SK-N-SH treated with all-trans-retinoic acid at 6 μM for 48 hours (cell line): Measurements from ENCODE around the gene FAM222B.

Experiments
- ATAC-seq: fragments of 200-7000 bp; cut with Tn5 transposase; 3 replicates; pipeline ENCODE4 v1.9.1; 2020; ENCODE audit warnings: mild to moderate bottlenecking, moderate library complexity
- ARNTL ChIP-seq: fragments of 450-650 bp; formaldehyde crosslinking; IDR thresholded peaks from 2 replicates; pipeline ENCODE4 v1.5.0; 2020; ENCODE audit warnings: low read depth, mild to moderate bottlenecking, moderate library complexity, borderline replicate concordance
- BACH2 ChIP-seq: fragments of 250-450 bp; sonication (Bioruptor Pico); IDR thresholded peaks from 2 replicates; pipeline ENCODE4 v1.9.0; 2021; ENCODE audit warnings: mild to moderate bottlenecking, borderline replicate concordance
- CREB5 ChIP-seq: fragments of 250-450 bp; sonication (Bioruptor Pico); IDR thresholded peaks from 2 replicates; pipeline ENCODE4 v1.5.1; 2020; ENCODE audit warnings: low read depth, mild to moderate bottlenecking, moderate library complexity
- CSDC2 ChIP-seq: fragments of 250-450 bp; sonication (Bioruptor Pico); IDR thresholded peaks from 2 replicates; pipeline ENCODE4 v1.5.0; 2020; ENCODE audit warnings: mild to moderate bottlenecking, moderate library complexity
- ESRRG ChIP-seq: fragments of 250-450 bp; sonication (Bioruptor Pico); IDR thresholded peaks from 2 replicates; pipeline ENCODE4 v1.6.1; 2021; ENCODE audit warnings: mild to moderate bottlenecking
- GLIS3 ChIP-seq: fragments of 250-450 bp; sonication (Bioruptor Pico); IDR thresholded peaks from 2 replicates; pipeline ENCODE4 v1.5.0; 2020; ENCODE audit warnings: mild to moderate bottlenecking, moderate library complexity
- ISL1 ChIP-seq: fragments of 250-450 bp; sonication (Bioruptor Pico); IDR thresholded peaks from 2 replicates; pipeline ENCODE4 v2.1.2; 2022; ENCODE audit warnings: mild to moderate bottlenecking, moderate library complexity
- OSR1 ChIP-seq: fragments of 250-450 bp; sonication (Bioruptor Pico); IDR thresholded peaks from 2 replicates; pipeline ENCODE4 v1.8.0; 2022; ENCODE audit warnings: moderate library complexity, mild to moderate bottlenecking, inconsistent platforms
- PATZ1 ChIP-seq: fragments of 250-450 bp; sonication (Bioruptor Pico); IDR thresholded peaks from 2 replicates; pipeline ENCODE4 v1.8.0; 2020; ENCODE audit warnings: mild to moderate bottlenecking, moderate library complexity, borderline replicate concordance
- RARB ChIP-seq: fragments of 250-450 bp; sonication (Bioruptor Pico); IDR thresholded peaks from 2 replicates; pipeline ENCODE4 v1.8.0; 2021; ENCODE audit warnings: mild to moderate bottlenecking, moderate library complexity
- SNAI2 ChIP-seq: fragments of 250-450 bp; sonication (Bioruptor Pico); IDR thresholded peaks from 2 replicates; pipeline ENCODE4 v1.5.0; 2020; ENCODE audit warnings: mild to moderate bottlenecking, moderate library complexity
- TCF4 ChIP-seq: fragments of 250-450 bp; sonication (Bioruptor Pico); IDR thresholded peaks from 2 replicates; pipeline ENCODE4 v1.8.0; 2021; ENCODE audit warnings: mild to moderate bottlenecking, moderate library complexity, borderline replicate concordance
- TOX ChIP-seq: fragments of 250-450 bp; sonication (Bioruptor Pico); IDR thresholded peaks from 2 replicates; pipeline ENCODE4 v1.8.0; 2021; ENCODE audit warnings: mild to moderate bottlenecking, moderate library complexity, borderline replicate concordance
- ZC3H10 ChIP-seq: fragments of 250-450 bp; sonication (Bioruptor Pico); IDR thresholded peaks from 2 replicates; pipeline ENCODE4 v1.5.1; 2021; ENCODE audit warnings: mild to moderate bottlenecking, moderate library complexity
- ZFP3 ChIP-seq: fragments of 250-450 bp; sonication (Bioruptor Pico); IDR thresholded peaks from 2 replicates; pipeline ENCODE4 v1.5.0; 2020; ENCODE audit warnings: mild to moderate bottlenecking, moderate library complexity
- ZNF565 ChIP-seq: fragments of 450-650 bp; formaldehyde crosslinking; conservative IDR thresholded peaks from 2 replicates; pipeline ENCODE4 v1.5.0; 2020; ENCODE audit warnings: low read depth, mild to moderate bottlenecking, moderate library complexity
- ZNF70 ChIP-seq: fragments of 450-650 bp; formaldehyde crosslinking; IDR thresholded peaks from 2 replicates; pipeline ENCODE4 v1.5.0; 2020; ENCODE audit warnings: mild to moderate bottlenecking, moderate library complexity
- ZNF8 ChIP-seq: fragments of 450-650 bp; formaldehyde crosslinking; IDR thresholded peaks from 2 replicates; pipeline ENCODE4 v1.5.0; 2020; ENCODE audit warnings: mild to moderate bottlenecking, moderate library complexity
- TF ChIP-seq, protein P1 (sequence below): fragments of 250-450 bp; sonication (Bioruptor Pico); IDR thresholded peaks from 2 replicates; pipeline ENCODE4 v1.5.0; 2020; ENCODE audit warnings: mild to moderate bottlenecking, moderate library complexity
- TF ChIP-seq, protein P2 (sequence below): fragments of 250-450 bp; sonication (Bioruptor Pico); IDR thresholded peaks from 2 replicates; pipeline ENCODE4 v1.8.0; 2021; ENCODE audit warnings: low read depth, mild to moderate bottlenecking, moderate library complexity, borderline replicate concordance

Gene FAM222B

GRCh38 chr17:28887871-28888471, 45.4 kb upstream of the FAM222B start (continued):
- TF ChIP-seq, protein P1, sequence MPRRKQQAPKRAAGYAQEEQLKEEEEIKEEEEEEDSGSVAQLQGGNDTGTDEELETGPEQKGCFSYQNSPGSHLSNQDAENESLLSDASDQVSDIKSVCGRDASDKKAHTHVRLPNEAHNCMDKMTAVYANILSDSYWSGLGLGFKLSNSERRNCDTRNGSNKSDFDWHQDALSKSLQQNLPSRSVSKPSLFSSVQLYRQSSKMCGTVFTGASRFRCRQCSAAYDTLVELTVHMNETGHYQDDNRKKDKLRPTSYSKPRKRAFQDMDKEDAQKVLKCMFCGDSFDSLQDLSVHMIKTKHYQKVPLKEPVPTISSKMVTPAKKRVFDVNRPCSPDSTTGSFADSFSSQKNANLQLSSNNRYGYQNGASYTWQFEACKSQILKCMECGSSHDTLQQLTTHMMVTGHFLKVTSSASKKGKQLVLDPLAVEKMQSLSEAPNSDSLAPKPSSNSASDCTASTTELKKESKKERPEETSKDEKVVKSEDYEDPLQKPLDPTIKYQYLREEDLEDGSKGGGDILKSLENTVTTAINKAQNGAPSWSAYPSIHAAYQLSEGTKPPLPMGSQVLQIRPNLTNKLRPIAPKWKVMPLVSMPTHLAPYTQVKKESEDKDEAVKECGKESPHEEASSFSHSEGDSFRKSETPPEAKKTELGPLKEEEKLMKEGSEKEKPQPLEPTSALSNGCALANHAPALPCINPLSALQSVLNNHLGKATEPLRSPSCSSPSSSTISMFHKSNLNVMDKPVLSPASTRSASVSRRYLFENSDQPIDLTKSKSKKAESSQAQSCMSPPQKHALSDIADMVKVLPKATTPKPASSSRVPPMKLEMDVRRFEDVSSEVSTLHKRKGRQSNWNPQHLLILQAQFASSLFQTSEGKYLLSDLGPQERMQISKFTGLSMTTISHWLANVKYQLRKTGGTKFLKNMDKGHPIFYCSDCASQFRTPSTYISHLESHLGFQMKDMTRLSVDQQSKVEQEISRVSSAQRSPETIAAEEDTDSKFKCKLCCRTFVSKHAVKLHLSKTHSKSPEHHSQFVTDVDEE: no peak
- no peak for TF ChIP-seq ISL1 (CRISPR knock-in tag)
- TF ChIP-seq ZNF8 (CRISPR knock-in tag): no peak
- TF ChIP-seq PATZ1 (CRISPR knock-in tag): no peak
- no peak for TF ChIP-seq SNAI2
- TF ChIP-seq GLIS3: no peak
- no peak for TF ChIP-seq ZC3H10

- no peak for ATAC-seq
- TF ChIP-seq CSDC2 (no peak), ISL1 (CRISPR knock-in tag) (no peak), OSR1 (no peak), GLIS3 (no peak)
Measured at GRCh38 chr17:28885951-28886350, 43.4 kb upstream of the FAM222B start.

- ATAC-seq: no peak
- TF ChIP-seq, protein P2, sequence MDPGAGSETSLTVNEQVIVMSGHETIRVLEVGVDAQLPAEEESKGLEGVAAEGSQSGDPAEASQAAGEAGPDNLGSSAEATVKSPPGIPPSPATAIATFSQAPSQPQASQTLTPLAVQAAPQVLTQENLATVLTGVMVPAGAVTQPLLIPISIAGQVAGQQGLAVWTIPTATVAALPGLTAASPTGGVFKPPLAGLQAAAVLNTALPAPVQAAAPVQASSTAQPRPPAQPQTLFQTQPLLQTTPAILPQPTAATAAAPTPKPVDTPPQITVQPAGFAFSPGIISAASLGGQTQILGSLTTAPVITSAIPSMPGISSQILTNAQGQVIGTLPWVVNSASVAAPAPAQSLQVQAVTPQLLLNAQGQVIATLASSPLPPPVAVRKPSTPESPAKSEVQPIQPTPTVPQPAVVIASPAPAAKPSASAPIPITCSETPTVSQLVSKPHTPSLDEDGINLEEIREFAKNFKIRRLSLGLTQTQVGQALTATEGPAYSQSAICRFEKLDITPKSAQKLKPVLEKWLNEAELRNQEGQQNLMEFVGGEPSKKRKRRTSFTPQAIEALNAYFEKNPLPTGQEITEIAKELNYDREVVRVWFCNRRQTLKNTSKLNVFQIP (CRISPR knock-in tag): no peak
- TF ChIP-seq ARNTL (CRISPR knock-in tag) (no peak), CREB5 (CRISPR knock-in tag) (no peak), ZNF70 (CRISPR knock-in tag) (no peak), ZFP3 (CRISPR knock-in tag) (no peak), TCF4 (CRISPR knock-in tag) (no peak), ZNF565 (no peak), RARB (no peak)
Measured at GRCh38 chr17:28885363-28885762, 42.8 kb upstream of the FAM222B start.

GRCh38 chr17:28883967-28884702, 41.5 kb upstream of the FAM222B start:
- TF ChIP-seq ISL1 (CRISPR knock-in tag): no peak
- no peak for TF ChIP-seq SNAI2
- TF ChIP-seq ZNF8 (CRISPR knock-in tag): no peak
- no peak for TF ChIP-seq ZFP3 (CRISPR knock-in tag)
- TF ChIP-seq GLIS3: no peak
- TF ChIP-seq BACH2 (CRISPR knock-in tag): no peak
- TF ChIP-seq ESRRG: no peak
- TF ChIP-seq, protein P2 (CRISPR knock-in tag): no peak
- no peak for TF ChIP-seq CREB5 (CRISPR knock-in tag)
- TF ChIP-seq RARB: no peak
- no peak for TF ChIP-seq TOX (CRISPR knock-in tag)
- TF ChIP-seq, protein P1: no peak
- no peak for TF ChIP-seq CSDC2
- TF ChIP-seq, all 23 proteins: peak for 0
- ATAC-seq: no peak
